Activated T-cell treated with anti-CD3 and anti-CD28 coated beads, Interleukin-2, amount 50 U/mL, for 4 hours (primary cell): ENCODE measurements around the gene OPN3. TPM values are rescaled to one million over a fixed set of nuclear protein-coding genes. Genes with fewer than 3 reads are reported as not detected.

ENCODE experiments used
- ATAC-seq, 2 donors: fragments of 200-7000 bp; cut with Tn5 transposase; one replicate each; pipeline ENCODE4 v1.10.0; 2021
- DNase-seq: peaks from one replicate; pipeline ENCODE4 v3.0.0-alpha.2; 2020
- H3K27me3 Mint-ChIP-seq: one replicate; pipeline ENCODE4 v1.8.0; 2021; ENCODE audit warnings: low read depth, mixed read lengths
- H3K36me3 Mint-ChIP-seq: one replicate; pipeline ENCODE4 v1.8.0; 2022; ENCODE audit warnings: mixed read lengths; ENCODE audit not compliant: insufficient read depth
- H3K4me1 Mint-ChIP-seq: one replicate; pipeline ENCODE4 v1.8.0; 2021; ENCODE audit warnings: low read depth, mixed read lengths
- H3K4me3 Mint-ChIP-seq: one replicate; pipeline ENCODE4 v1.8.0; 2021; ENCODE audit warnings: mild to moderate bottlenecking, moderate library complexity, mixed read lengths
- H3K9me3 Mint-ChIP-seq: one replicate; pipeline ENCODE4 v1.8.0; 2021; ENCODE audit warnings: mixed read lengths
- total RNA-seq, 3 donors: library from RNA; stranded (reverse); gene quantifications; one replicate each; pipeline ENCODE4 v1.2.1, GENCODE V29; 2021

The OPN3 gene
- total RNA-seq, 3 donors from 2014 or later: 6.2 to 8.5 (median 6.9) TPM

- ATAC-seq (no peak), DNase-seq (no peak)
- H3K9me3 Mint-ChIP-seq: no peaks in the 10 kb centered on the region
- peaks cover 7% of the 10 kb centered on the region for H3K36me3 Mint-ChIP-seq
- H3K27me3 Mint-ChIP-seq: no peaks in the 10 kb centered on the region
- H3K4me1 Mint-ChIP-seq: peaks cover 5% of the 10 kb centered on the region
- no peak overlapping the region for H3K4me3 Mint-ChIP-seq
These were observed 22.7 kb downstream of the OPN3 start for GRCh38 chr1:241617426-241617825.

GRCh38 chr1:241615043-241615974 lies 24.9 kb downstream of the OPN3 start:
- Mint-ChIP-seq H3K4me1 (peaks cover 5% of the 10 kb centered on the region), H3K9me3 (no peaks in the 10 kb centered on the region), H3K4me3 (no peak overlapping the region), H3K36me3 (peaks cover 2% of the 10 kb centered on the region), H3K27me3 (no peaks in the 10 kb centered on the region)
- ATAC-seq: no peak
- no peak for DNase-seq

DNA sequence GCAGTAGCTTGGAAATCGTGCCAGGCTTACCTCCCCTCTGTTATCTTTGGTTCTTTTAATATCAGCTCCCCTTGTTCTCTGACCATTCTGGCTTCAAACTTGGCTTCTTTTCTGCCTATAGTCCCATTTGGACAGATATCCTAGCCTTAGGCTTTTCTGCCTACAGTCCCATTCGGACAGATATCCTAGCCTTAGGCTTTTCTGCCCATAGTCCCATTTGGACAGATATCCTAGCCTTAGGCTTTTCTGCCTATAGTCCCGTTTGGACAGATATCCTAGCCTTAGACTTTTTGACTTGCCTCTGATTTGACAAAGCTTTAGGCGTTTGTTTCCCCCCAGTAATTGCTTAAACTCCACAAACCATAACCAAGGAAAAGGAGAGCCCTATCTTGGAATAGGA lies 25.6 kb downstream of the OPN3 start:
- ATAC-seq (no peak), DNase-seq (no peak)
- Mint-ChIP-seq H3K4me1 (peaks cover 5% of the 10 kb centered on the region), H3K36me3 (peaks cover 2% of the 10 kb centered on the region), H3K9me3 (no peaks in the 10 kb centered on the region), H3K27me3 (no peaks in the 10 kb centered on the region), H3K4me3 (no peak overlapping the region)

DNA sequence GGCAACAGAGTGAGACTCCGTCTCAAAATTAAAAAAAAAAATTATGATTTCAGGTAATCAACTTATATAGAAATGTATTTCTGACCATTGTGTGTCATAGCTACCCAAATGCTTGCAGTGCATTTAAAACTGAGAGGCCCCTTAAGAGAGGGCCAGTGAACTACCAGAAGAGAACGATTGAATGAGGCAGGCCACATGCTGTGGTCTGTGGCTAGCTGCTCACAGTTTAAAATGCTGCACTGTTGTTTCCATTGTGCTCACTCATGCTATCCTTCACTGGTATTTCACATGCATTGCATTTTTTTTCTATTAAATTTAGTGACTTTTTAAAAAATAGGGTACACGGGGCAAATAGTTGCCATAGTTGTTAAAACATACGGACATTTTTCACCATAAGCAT lies 26.0 kb downstream of the OPN3 start:
- peaks cover 5% of the 10 kb centered on the region for H3K4me1 Mint-ChIP-seq
- no peaks in the 10 kb centered on the region for H3K9me3 Mint-ChIP-seq
- H3K4me3 Mint-ChIP-seq: no peak overlapping the region
- ATAC-seq (peak in 1 of 2 donors; percentile 26), DNase-seq (no peak)
- H3K27me3 Mint-ChIP-seq: no peaks in the 10 kb centered on the region
- peaks cover 2% of the 10 kb centered on the region for H3K36me3 Mint-ChIP-seq

- ATAC-seq: no peak
- H3K27me3 Mint-ChIP-seq: no peaks in the 10 kb centered on the region
- peaks cover 5% of the 10 kb centered on the region for H3K4me1 Mint-ChIP-seq
- no peaks in the 10 kb centered on the region for H3K9me3 Mint-ChIP-seq
- no peak for DNase-seq
- no peak overlapping the region for H3K4me3 Mint-ChIP-seq
- H3K36me3 Mint-ChIP-seq: peaks cover 2% of the 10 kb centered on the region
These were observed 27.4 kb downstream of the OPN3 start for GRCh38 chr1:241612533-241613477.

DNA sequence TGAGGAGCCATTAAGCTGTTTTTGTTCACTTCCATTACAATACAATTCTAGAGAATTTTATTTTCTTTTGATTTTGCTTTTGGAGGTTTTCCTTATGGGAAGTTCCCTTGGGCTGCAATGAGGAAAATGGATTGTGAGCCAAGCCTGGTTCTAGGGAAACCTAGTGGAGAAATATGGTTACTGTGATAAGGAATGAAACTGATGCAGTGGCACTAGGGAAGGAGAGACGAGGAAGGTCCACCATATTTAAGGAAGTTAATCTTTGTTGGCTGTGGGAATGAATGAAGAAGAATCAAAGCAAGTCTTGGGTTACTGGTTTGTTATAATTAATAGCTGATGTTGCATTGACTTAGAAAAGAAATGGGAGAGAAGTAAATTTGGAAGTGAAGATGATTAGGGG lies 28.4 kb downstream of the OPN3 start:
- Mint-ChIP-seq H3K4me3 (no peak overlapping the region), H3K9me3 (no peaks in the 10 kb centered on the region), H3K27me3 (no peaks in the 10 kb centered on the region), H3K36me3 (no peaks in the 10 kb centered on the region), H3K4me1 (peaks cover 5% of the 10 kb centered on the region)
- no peak for DNase-seq
- no peak for ATAC-seq

- Mint-ChIP-seq H3K36me3 (no peaks in the 10 kb centered on the region), H3K4me1 (peaks cover 5% of the 10 kb centered on the region), H3K4me3 (no peak overlapping the region), H3K9me3 (no peaks in the 10 kb centered on the region), H3K27me3 (no peaks in the 10 kb centered on the region)
- peak; percentile 58 to 78 for ATAC-seq
- DNase-seq: no peak
These were observed 29.1 kb downstream of the OPN3 start for GRCh38 chr1:241611063-241611462.

DNA sequence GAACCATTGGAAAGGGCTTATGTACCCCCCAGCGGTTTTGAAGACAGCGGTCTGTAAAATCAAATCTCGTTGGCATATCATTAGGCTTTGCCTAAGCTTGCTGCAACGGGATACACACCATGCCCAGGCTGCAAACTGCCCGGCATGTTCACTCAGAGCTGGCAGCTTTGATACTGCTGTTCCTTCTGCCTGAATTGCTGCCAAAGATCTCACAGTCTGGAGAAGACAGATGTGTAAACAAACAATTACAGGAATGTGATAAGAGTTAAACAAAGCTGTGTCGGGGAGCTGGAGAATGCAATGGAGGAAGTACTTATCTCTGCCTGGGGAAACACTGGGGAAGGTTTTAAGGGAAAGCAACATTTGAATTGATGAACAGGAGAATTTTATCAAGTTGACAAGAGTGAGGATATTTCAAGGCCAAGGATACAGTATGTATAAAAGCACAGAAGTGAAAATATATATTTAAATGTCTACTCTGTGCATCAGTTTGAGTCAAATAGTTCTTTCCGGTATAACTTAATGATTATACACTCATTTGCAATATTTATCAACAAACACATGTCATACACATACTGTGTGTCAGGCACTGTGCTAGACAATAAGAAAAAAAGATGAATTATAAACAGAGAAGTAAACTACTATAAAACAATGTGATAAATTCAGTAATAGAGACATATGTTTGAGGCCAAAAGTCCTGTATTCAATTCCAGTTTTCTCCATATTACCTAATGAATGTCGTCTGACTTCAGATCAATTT lies 29.9 kb downstream of the OPN3 start:
- H3K4me3 Mint-ChIP-seq: no peak overlapping the region
- H3K4me1 Mint-ChIP-seq: peaks cover 5% of the 10 kb centered on the region
- no peaks in the 10 kb centered on the region for H3K27me3 Mint-ChIP-seq
- no peak for ATAC-seq
- H3K9me3 Mint-ChIP-seq: no peaks in the 10 kb centered on the region
- no peaks in the 10 kb centered on the region for H3K36me3 Mint-ChIP-seq
- DNase-seq: no peak

- no peak overlapping the region for H3K4me3 Mint-ChIP-seq
These were observed 31.7 kb downstream of the OPN3 start for GRCh38 chr1:241608379-241609033.

GRCh38 chr1:241607497-241607896 lies 32.7 kb downstream of the OPN3 start:
- peaks cover 13% of the 10 kb centered on the region for H3K36me3 Mint-ChIP-seq
- no peak for ATAC-seq
- no peaks in the 10 kb centered on the region for H3K9me3 Mint-ChIP-seq
- H3K4me3 Mint-ChIP-seq: no peak overlapping the region
- peaks cover under 1% of the 10 kb centered on the region for H3K4me1 Mint-ChIP-seq
- DNase-seq: no peak
- no peaks in the 10 kb centered on the region for H3K27me3 Mint-ChIP-seq

More at GRCh38 chr1:241608379-241609033, 31.7 kb downstream of the OPN3 start:
- Mint-ChIP-seq H3K9me3 (no peaks in the 10 kb centered on the region), H3K4me1 (peaks cover 4% of the 10 kb centered on the region), H3K27me3 (no peaks in the 10 kb centered on the region), H3K36me3 (peaks cover 3% of the 10 kb centered on the region)
- no peak for DNase-seq
- ATAC-seq: peak; percentile 35 to 40

- no peak overlapping the region for H3K4me3 Mint-ChIP-seq
- ATAC-seq (no peak), DNase-seq (no peak)
- H3K4me1 Mint-ChIP-seq: no peaks in the 10 kb centered on the region
- H3K9me3 Mint-ChIP-seq: no peaks in the 10 kb centered on the region
- H3K27me3 Mint-ChIP-seq: no peaks in the 10 kb centered on the region
- peaks cover 20% of the 10 kb centered on the region for H3K36me3 Mint-ChIP-seq
These were observed 33.6 kb downstream of the OPN3 start for GRCh38 chr1:241606544-241606943.

GRCh38 chr1:241605146-241605805 lies 34.9 kb downstream of the OPN3 start:
- Mint-ChIP-seq H3K4me3 (no peak overlapping the region), H3K4me1 (peaks cover 3% of the 10 kb centered on the region), H3K9me3 (no peaks in the 10 kb centered on the region), H3K36me3 (peaks cover 20% of the 10 kb centered on the region), H3K27me3 (no peaks in the 10 kb centered on the region)
- ATAC-seq (no peak), DNase-seq (no peak)

DNA sequence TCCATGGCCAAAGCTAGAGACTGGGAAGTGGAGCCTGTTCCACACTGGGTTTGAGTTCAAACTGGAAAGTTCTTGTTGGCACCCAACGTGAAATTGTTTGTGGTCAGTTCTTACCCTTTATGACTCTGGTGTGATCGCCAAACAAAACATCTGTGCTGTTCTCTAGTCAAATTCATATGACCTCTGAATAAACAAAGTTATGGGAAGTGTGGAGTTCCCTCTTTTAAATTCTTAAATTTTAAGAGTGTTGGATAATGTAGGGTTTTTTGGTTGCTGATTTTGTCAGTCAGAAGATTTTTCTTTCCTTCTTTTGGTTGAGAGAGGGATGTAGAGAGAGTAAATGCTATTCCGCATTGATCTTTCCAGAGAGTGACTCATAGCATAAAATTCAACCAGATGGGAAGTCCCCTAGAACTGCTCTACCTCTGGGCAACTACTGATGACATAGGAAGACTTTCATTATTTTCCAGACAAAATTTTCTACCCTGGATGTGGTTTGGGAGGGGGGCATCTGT lies 36.4 kb downstream of the OPN3 start:
- no peaks in the 10 kb centered on the region for H3K27me3 Mint-ChIP-seq
- no peak for DNase-seq
- H3K4me3 Mint-ChIP-seq: no peak overlapping the region
- no peaks in the 10 kb centered on the region for H3K9me3 Mint-ChIP-seq
- ATAC-seq: no peak
- peaks cover 3% of the 10 kb centered on the region for H3K4me1 Mint-ChIP-seq
- peaks cover 20% of the 10 kb centered on the region for H3K36me3 Mint-ChIP-seq
